GM23248 (cell line): ENCODE measurements around the gene TICRR.

Source experiments
- EZH2 ChIP-seq: fragments of 200-600 bp; sonication (generic); IDR thresholded peaks from 2 replicates; pipeline ENCODE4 v1.6.1; 2018; ENCODE audit warnings: antibody characterized with exemption, mild to moderate bottlenecking; ENCODE audit not compliant: insufficient read depth, poor library complexity, severe bottlenecking
- EZH2phosphoT487 ChIP-seq: fragments of 200-600 bp; sonication (generic); IDR thresholded peaks from 2 replicates; pipeline ENCODE4 v1.6.1; 2018; ENCODE audit warnings: antibody characterized with exemption, moderate library complexity, mild to moderate bottlenecking, low read depth; ENCODE audit not compliant: insufficient read depth

DNA sequence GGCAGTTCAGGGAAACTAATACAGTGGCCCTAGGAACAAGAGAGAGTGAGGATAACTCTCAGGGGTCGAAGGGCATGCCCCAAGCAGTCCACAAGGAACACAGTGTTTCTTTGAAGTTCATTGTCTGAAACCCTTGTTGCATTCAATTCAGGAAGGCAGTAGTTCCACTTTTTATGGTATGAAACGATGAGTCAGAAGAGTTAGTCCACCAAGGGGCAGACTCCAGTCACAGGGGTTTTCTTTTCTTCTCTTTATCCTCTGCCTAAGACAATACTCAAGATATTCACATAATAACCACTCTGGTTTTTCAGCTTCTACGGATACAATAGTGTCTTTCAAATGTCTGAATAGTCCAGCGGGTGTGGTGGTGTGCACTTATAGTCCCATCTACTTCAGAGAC, 23.7 kb upstream of the TICRR start:
- no peak for TF ChIP-seq EZH2phosphoT487
- TF ChIP-seq EZH2, result no peak
